Activated CD8-positive, alpha-beta T cell treated with anti-CD3 and anti-CD28 coated beads, Interleukin-2, amount 10 ng/mL, durations not matched to agents 7 days and 5 days (primary cell): Measurements from ENCODE around the gene INAFM2. TPM values are rescaled to one million over a fixed set of nuclear protein-coding genes. Genes with fewer than 3 reads are reported as not detected.

Source experiments
- ATAC-seq: fragments of 150-1000 bp; cut with Tn5 transposase; one replicate; pipeline ENCODE4 v1.10.0; 2021; ENCODE audit warnings: moderate library complexity
- CTCF ChIA-PET: fragments of 350-600 bp; sonication (Branson Sonifier 250); formaldehyde crosslinking; loops from one replicate; lab custom pipeline; 2021; ENCODE audit warnings: antibody characterized with exemption; lab: Charles Lee
- POLR2A ChIA-PET: fragments of 350-600 bp; sonication (Branson Sonifier 250); formaldehyde crosslinking; loops from one replicate; lab custom pipeline; 2021; ENCODE audit warnings: antibody characterized with exemption; lab: Charles Lee
- DNase-seq: peaks from one replicate; pipeline ENCODE4 v3.0.0-alpha.2; 2020
- H3K27ac Mint-ChIP-seq: one replicate; pipeline ENCODE4 v1.8.0; 2021; ENCODE audit warnings: mild to moderate bottlenecking, mixed read lengths
- H3K27me3 Mint-ChIP-seq: one replicate; pipeline ENCODE4 v1.8.0; 2021; ENCODE audit warnings: low read depth, mixed read lengths
- H3K36me3 Mint-ChIP-seq: one replicate; pipeline ENCODE4 v1.8.0; 2021; ENCODE audit warnings: low read depth, mixed read lengths
- H3K4me1 Mint-ChIP-seq: one replicate; pipeline ENCODE4 v1.8.0; 2021; ENCODE audit warnings: low read depth, mixed read lengths
- H3K4me3 Mint-ChIP-seq: one replicate; pipeline ENCODE4 v1.8.0; 2021; ENCODE audit warnings: mild to moderate bottlenecking, mixed read lengths
- H3K9me3 Mint-ChIP-seq: one replicate; pipeline ENCODE4 v1.8.0; 2022; ENCODE audit warnings: mixed read lengths; ENCODE audit not compliant: insufficient read depth
- total RNA-seq, 2 experiments: library from RNA; stranded (reverse); gene quantifications; one replicate each; pipeline ENCODE4 v1.2.3, GENCODE V29; 2021

The INAFM2 gene
- total RNA-seq, 2 experiments from 2014 or later, result 8.7 to 9.4 TPM

GRCh38 chr15:40329804-40330203, 6.3 kb downstream of the INAFM2 start:
- CTCF ChIA-PET, result interaction anchor here (1.1 to 6.5 kb wide), 4 partner anchors 9 to 56 kb away, joined by 3 to 129 read pairs (median 6); partner anchors contain the start of genes CCDC9B and PLCB2
- POLR2A ChIA-PET, result no interaction called here
- no peak for ATAC-seq
- Mint-ChIP-seq H3K4me3 (no peak overlapping the region), H3K27me3 (peaks cover 3% of the 10 kb centered on the region), H3K9me3 (no peaks in the 10 kb centered on the region), H3K4me1 (peaks cover 37% of the 10 kb centered on the region), H3K27ac (no peak overlapping the region), H3K36me3 (peaks cover 7% of the 10 kb centered on the region)
- DNase-seq, result no peak

DNA sequence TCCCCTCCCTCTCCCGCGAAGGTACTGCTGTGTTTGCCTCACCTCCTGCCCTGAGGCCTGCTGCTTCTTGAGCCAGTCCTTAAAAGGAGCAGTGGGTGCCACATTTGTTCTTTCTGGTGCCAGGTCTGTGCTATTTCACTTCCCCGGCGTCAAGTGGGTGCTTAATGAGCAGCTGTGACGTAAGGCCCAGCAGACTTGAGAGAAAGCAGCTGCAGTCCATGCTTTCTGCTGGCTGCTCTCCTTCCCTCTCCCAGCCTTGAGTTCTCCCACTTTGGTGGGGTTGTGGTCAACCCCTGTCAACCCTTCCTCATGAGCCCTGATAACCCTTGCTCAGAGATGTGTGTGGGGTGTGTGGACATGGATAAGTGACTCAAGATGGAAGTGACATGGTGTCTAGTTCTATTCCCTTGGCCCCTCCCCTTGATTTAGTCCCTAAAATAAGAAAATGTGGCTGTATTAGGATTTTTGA, 6.9 kb downstream of the INAFM2 start:
- Mint-ChIP-seq H3K36me3 (peaks cover 2% of the 10 kb centered on the region), H3K27ac (no peak overlapping the region), H3K27me3 (no peaks in the 10 kb centered on the region), H3K9me3 (no peaks in the 10 kb centered on the region), H3K4me3 (no peak overlapping the region), H3K4me1 (peaks cover 33% of the 10 kb centered on the region)
- ChIA-PET POLR2A (no interaction called here), CTCF (interaction anchor here (1.1 to 6.5 kb wide), 5 partner anchors 8 to 57 kb away, joined by 3 to 129 read pairs (median 9); partner anchors contain the start of genes CCDC9B and PLCB2)
- ATAC-seq (no peak), DNase-seq (no peak)

DNA sequence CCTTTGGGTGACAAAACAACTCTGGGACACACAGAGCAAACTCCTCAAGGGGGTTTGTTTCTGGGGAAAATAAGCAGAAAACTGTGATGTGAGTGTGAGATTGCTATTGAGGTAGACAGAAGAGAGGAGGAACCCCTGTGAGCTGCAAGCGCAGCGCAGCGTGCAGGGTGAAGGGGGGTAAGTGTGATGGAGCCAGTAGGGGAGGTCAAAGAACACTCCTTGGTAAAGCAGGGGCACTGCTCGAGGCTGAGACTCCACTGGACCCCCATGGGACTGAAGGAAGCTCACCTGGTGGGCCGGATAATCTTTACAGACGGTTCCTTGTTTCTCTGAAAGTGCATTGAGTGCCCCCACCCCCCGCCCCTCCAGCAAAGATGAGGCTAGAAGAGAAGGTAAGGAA, 7.5 kb downstream of the INAFM2 start:
- ATAC-seq, result no peak
- H3K9me3 Mint-ChIP-seq, result no peaks in the 10 kb centered on the region
- POLR2A ChIA-PET, result no interaction called here
- no peak for DNase-seq
- H3K27me3 Mint-ChIP-seq, result no peaks in the 10 kb centered on the region
- H3K4me3 Mint-ChIP-seq, result no peak overlapping the region
- CTCF ChIA-PET, result interaction anchor here (1.7 to 2.9 kb wide), 4 partner anchors 10 to 52 kb away, joined by 8 to 24 read pairs (median 14); partner anchors contain the start of genes INAFM2 and PLCB2
- H3K27ac Mint-ChIP-seq, result no peak overlapping the region
- H3K4me1 Mint-ChIP-seq, result peaks cover 32% of the 10 kb centered on the region
- H3K36me3 Mint-ChIP-seq, result peaks cover 2% of the 10 kb centered on the region

GRCh38 chr15:40331637-40332036, 8.1 kb downstream of the INAFM2 start:
- ChIA-PET POLR2A (interaction anchor here (0.5 to 1.0 kb wide), 2 partner anchors 9 to 24 kb away, joined by 3 read pairs; partner anchors contain the start of gene PLCB2), CTCF (interaction anchor here (1.0 to 2.9 kb wide), 7 partner anchors 10 to 114 kb away, joined by 3 to 24 read pairs (median 8); partner anchors contain the start of genes INAFM2 and PLCB2)
- Mint-ChIP-seq H3K4me1 (peaks cover 32% of the 10 kb centered on the region), H3K27ac (no peak overlapping the region), H3K9me3 (no peaks in the 10 kb centered on the region), H3K27me3 (no peaks in the 10 kb centered on the region), H3K36me3 (peaks cover under 1% of the 10 kb centered on the region), H3K4me3 (no peak overlapping the region)
- no peak for DNase-seq
- no peak for ATAC-seq

GRCh38 chr15:40332113-40332781, 8.8 kb downstream of the INAFM2 start:
- Mint-ChIP-seq H3K4me1 (peaks cover 32% of the 10 kb centered on the region), H3K9me3 (no peaks in the 10 kb centered on the region)

GRCh38 chr15:40333922-40334492, 10.5 kb downstream of the INAFM2 start:
- ChIA-PET CTCF (interaction anchor here (1.0 to 9.3 kb wide), 7 partner anchors 9 to 59 kb away, joined by 3 to 326 read pairs (median 6); partner anchors contain the start of genes DISP2, INAFM2 and PLCB2), POLR2A (interaction anchor here (0.6 to 3.8 kb wide), 2 partner anchors 27 to 717 kb away, joined by 4 to 13 read pairs; partner anchors contain the start of gene PLCB2)
- DNase-seq (peak; percentile 35), ATAC-seq (peak; percentile 32)
- Mint-ChIP-seq H3K36me3 (no peaks in the 10 kb centered on the region), H3K27me3 (no peaks in the 10 kb centered on the region), H3K9me3 (no peaks in the 10 kb centered on the region), H3K4me1 (peaks cover 33% of the 10 kb centered on the region), H3K27ac (peak overlapping the region; percentile 71), H3K4me3 (no peak overlapping the region)

More at GRCh38 chr15:40332113-40332781, 8.8 kb downstream of the INAFM2 start:
- ATAC-seq (no peak), DNase-seq (no peak)
- Mint-ChIP-seq H3K27ac (no peak overlapping the region), H3K4me3 (no peak overlapping the region), H3K27me3 (no peaks in the 10 kb centered on the region), H3K36me3 (no peaks in the 10 kb centered on the region)
- ChIA-PET CTCF (interaction anchor here (0.6 to 2.9 kb wide), 9 partner anchors 11 to 286 kb away, joined by 3 to 24 read pairs (median 5); partner anchors contain the start of genes INAFM2 and PLCB2), POLR2A (interaction anchor here (0.5 to 1.0 kb wide), 2 partner anchors 9 to 25 kb away, joined by 3 read pairs; partner anchors contain the start of gene PLCB2)

DNA sequence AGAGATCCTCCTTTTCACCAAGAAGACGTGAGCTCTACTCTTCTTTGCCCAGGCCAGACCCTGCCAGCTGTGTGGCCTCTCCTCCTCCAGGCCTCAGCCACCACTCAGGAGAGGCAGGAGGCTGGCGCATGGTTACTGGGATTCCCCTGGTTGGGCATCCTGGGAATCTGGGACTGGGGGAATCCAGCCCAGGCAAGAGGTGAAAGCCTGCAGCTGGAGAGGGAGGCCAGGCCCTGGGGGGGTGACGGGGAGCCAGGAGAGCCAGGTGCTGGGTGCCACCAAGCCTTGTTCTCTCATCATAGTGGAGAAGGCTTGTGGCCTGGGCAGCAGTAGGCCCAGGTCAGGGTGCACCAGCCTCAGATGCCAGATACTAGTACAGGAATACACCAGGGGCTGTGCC, 11.0 kb downstream of the INAFM2 start:
- H3K4me1 Mint-ChIP-seq, result peaks cover 33% of the 10 kb centered on the region
- H3K36me3 Mint-ChIP-seq, result no peaks in the 10 kb centered on the region
- H3K4me3 Mint-ChIP-seq, result no peak overlapping the region
- no peaks in the 10 kb centered on the region for H3K27me3 Mint-ChIP-seq
- ATAC-seq (no peak), DNase-seq (no peak)
- H3K27ac Mint-ChIP-seq, result peak overlapping the region; percentile 71
- CTCF ChIA-PET, result interaction anchor here (1.0 to 9.3 kb wide), 8 partner anchors 8 to 61 kb away, joined by 3 to 326 read pairs (median 4); partner anchors contain the start of genes DISP2, INAFM2 and PLCB2
- POLR2A ChIA-PET, result interaction anchor here (0.6 to 3.8 kb wide), 2 partner anchors 27 to 717 kb away, joined by 4 to 13 read pairs; partner anchors contain the start of gene PLCB2
- no peaks in the 10 kb centered on the region for H3K9me3 Mint-ChIP-seq

DNA sequence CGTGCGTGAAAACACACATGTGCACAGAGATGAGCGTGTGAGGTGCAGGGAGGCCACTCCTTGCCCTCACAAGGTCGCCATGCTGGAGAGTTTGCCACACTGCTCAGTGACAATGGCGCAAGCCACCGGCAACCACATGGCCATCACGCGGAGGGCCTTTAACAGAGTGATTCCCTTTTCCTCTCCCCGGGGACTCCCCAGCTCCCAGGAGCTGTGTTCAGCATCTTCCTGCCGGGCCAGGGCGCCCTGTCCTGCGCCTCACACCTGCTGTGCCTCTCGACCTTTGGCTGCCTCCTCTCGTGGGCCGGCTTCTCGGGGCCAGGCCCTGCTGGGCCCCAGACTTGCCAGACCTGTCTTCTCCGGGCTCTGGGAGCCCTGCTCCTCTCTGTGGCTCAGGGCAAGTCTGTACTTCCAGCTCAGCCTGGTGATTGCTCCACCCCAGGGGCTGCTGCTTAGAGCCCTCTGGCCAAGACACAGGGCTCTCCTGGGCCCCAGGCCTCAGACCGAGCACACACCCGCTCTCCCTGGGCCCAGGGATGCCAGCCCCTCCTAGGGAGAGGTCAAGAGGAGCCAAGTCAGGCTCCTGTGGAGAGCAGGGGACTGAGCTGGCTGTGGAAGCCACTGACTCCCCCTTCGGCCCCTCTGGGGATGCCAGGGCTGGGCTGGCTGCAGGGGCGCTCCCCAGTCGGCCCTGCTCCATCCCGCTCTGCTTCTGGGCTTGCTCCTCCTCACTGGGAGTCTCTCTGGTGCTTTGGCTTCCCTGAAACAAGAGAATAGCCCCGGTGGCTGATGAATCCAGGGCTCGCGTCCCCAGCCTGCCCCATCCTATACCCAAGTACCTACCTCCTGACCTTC, 11.7 kb downstream of the INAFM2 start:
- H3K27ac Mint-ChIP-seq, result no peak overlapping the region
- POLR2A ChIA-PET, result interaction anchor here (0.6 to 3.8 kb wide), 2 partner anchors 28 to 716 kb away, joined by 4 to 13 read pairs; partner anchors contain the start of gene PLCB2
- no peaks in the 10 kb centered on the region for H3K36me3 Mint-ChIP-seq
- no peak for ATAC-seq
- peaks cover 33% of the 10 kb centered on the region for H3K4me1 Mint-ChIP-seq
- H3K4me3 Mint-ChIP-seq, result no peak overlapping the region
- CTCF ChIA-PET, result interaction anchor here (1.0 to 9.3 kb wide), 8 partner anchors 8 to 61 kb away, joined by 3 to 326 read pairs (median 4); partner anchors contain the start of genes DISP2, INAFM2 and PLCB2
- no peak for DNase-seq
- H3K9me3 Mint-ChIP-seq, result no peaks in the 10 kb centered on the region
- no peaks in the 10 kb centered on the region for H3K27me3 Mint-ChIP-seq

- Mint-ChIP-seq H3K36me3 (no peaks in the 10 kb centered on the region), H3K27ac (no peak overlapping the region), H3K4me3 (no peak overlapping the region), H3K27me3 (no peaks in the 10 kb centered on the region), H3K4me1 (peaks cover 33% of the 10 kb centered on the region), H3K9me3 (no peaks in the 10 kb centered on the region)
- CTCF ChIA-PET, result interaction anchor here (1.0 to 9.3 kb wide), 11 partner anchors 7 to 97 kb away, joined by 3 to 326 read pairs (median 20); partner anchors contain the start of genes ANKRD63, INAFM2, PAK6 and PLCB2
- ATAC-seq (no peak), DNase-seq (no peak)
- POLR2A ChIA-PET, result interaction anchor here (1.1 to 3.8 kb wide), 3 partner anchors 10 to 53 kb away, joined by 4 to 13 read pairs (median 5); partner anchors contain the start of genes ANKRD63 and PLCB2
These were observed 12.6 kb downstream of the INAFM2 start for GRCh38 chr15:40335938-40336743.

GRCh38 chr15:40336744-40337122, 13.2 kb downstream of the INAFM2 start:
- no peak overlapping the region for H3K27ac Mint-ChIP-seq
- ChIA-PET POLR2A (interaction anchor here (1.1 to 3.8 kb wide), 3 partner anchors 11 to 54 kb away, joined by 4 to 13 read pairs (median 5); partner anchors contain the start of genes ANKRD63 and PLCB2), CTCF (interaction anchor here (1.3 to 9.3 kb wide), 17 partner anchors 9 to 117 kb away, joined by 3 to 326 read pairs (median 18); partner anchors contain the start of genes ANKRD63, INAFM2, IVD and KNSTRN)
- H3K9me3 Mint-ChIP-seq, result no peaks in the 10 kb centered on the region
- DNase-seq, result no peak
- H3K4me3 Mint-ChIP-seq, result no peak overlapping the region
- no peaks in the 10 kb centered on the region for H3K27me3 Mint-ChIP-seq
- no peak for ATAC-seq
- H3K4me1 Mint-ChIP-seq, result peaks cover 33% of the 10 kb centered on the region
- H3K36me3 Mint-ChIP-seq, result no peaks in the 10 kb centered on the region
